ENCODE data around the gene TNFRSF13B.

Gene TNFRSF13B

GRCh38 chr17:16929757-16930520, 42.0 kb downstream of the TNFRSF13B start:
- Histone ChIP-seq H3K27me3 (ENCODE audit: control insufficient read depth, insufficient read depth, low read length) (no peaks in the 10 kb centered on the region), H3K36me3 (ENCODE audit: control insufficient read depth, insufficient read depth, low read length) (no peaks in the 10 kb centered on the region), H3K9ac (ENCODE audit: low read depth, low read length) (no peak overlapping the region), H3K9me3 (ENCODE audit: control insufficient read depth, insufficient read depth, low read length) (no peaks in the 10 kb centered on the region), H3K4me3 (ENCODE audit: low read depth, low read length) (no peak overlapping the region), H3K4me1 (ENCODE audit: control insufficient read depth, insufficient read depth, low read length) (no peaks in the 10 kb centered on the region)

DNA sequence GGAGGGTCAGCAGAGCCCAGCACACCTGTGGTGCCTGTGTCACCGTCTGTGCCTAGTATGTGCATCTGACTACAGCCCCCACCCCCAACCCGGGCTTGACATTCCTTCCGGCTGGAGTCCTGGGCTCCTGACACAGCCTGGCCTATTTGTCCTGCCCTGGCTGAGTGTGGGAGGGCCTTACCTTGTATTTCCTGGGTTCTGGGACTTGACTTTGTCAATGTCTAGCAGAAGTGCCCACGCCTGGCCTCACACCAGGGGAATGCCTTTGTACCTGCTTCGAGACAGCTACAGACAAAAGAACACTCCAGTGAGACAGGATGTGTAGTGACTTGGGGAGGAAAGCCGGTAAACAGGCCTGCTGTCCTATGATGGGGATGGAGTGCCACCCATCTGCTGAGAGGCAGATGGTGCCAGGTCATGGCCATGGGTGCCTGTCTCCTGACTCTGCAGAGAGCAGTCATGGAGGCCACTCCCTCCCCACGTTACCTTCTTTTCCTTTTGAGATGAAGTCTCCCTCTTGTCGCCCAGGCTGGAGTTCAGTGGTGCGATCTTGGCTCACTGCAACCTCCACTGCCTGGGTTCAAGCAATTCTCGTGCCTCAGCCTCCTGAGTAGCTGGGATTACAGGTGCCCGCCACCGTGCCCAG, 42.8 kb downstream of the TNFRSF13B start:
- Histone ChIP-seq H3K27me3 (ENCODE audit: control insufficient read depth, insufficient read depth, low read length) (no peaks in the 10 kb centered on the region), H3K4me3 (ENCODE audit: low read depth, low read length) (no peak overlapping the region), H3K9me3 (ENCODE audit: control insufficient read depth, insufficient read depth, low read length) (no peaks in the 10 kb centered on the region), H3K4me1 (ENCODE audit: control insufficient read depth, insufficient read depth, low read length) (no peaks in the 10 kb centered on the region), H3K9ac (ENCODE audit: low read depth, low read length) (no peak overlapping the region), H3K36me3 (ENCODE audit: control insufficient read depth, insufficient read depth, low read length) (no peaks in the 10 kb centered on the region)

DNA sequence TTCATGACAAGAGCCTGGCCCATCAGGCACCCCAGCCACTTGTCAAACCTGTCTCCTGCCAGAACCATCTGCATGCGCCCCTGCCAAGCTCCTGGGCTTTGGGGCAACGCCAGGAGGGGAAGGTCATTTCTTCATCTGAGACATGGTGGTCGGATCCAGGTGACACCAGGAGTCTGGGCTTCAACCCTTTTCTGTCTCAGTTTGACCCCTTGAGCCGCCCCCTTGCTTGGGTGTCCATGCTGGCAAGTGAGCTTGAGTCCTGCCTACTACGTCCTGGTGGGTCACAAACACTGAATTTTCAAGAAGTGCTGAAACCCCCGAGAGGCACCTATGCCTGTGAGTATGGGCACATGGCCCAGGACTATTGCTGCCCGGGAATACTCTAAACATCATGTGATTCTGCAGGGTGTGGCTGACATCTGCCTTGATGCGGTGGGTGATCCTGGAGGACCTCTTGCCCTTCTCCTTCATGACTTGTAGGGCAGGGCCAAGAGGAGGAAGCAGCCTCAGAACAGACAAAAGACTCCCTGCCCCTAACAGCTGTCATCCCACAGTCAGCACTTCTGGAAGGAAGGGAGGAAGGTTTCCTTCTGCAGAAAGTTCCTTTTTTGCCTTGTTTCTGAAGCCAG, 43.4 kb downstream of the TNFRSF13B start:
- Histone ChIP-seq H3K36me3 (ENCODE audit: control insufficient read depth, insufficient read depth, low read length) (no peaks in the 10 kb centered on the region), H3K27me3 (ENCODE audit: control insufficient read depth, insufficient read depth, low read length) (no peaks in the 10 kb centered on the region), H3K4me1 (ENCODE audit: control insufficient read depth, insufficient read depth, low read length) (no peaks in the 10 kb centered on the region), H3K9me3 (ENCODE audit: control insufficient read depth, insufficient read depth, low read length) (no peaks in the 10 kb centered on the region), H3K9ac (ENCODE audit: low read depth, low read length) (no peak overlapping the region), H3K4me3 (ENCODE audit: low read depth, low read length) (no peak overlapping the region)

DNA sequence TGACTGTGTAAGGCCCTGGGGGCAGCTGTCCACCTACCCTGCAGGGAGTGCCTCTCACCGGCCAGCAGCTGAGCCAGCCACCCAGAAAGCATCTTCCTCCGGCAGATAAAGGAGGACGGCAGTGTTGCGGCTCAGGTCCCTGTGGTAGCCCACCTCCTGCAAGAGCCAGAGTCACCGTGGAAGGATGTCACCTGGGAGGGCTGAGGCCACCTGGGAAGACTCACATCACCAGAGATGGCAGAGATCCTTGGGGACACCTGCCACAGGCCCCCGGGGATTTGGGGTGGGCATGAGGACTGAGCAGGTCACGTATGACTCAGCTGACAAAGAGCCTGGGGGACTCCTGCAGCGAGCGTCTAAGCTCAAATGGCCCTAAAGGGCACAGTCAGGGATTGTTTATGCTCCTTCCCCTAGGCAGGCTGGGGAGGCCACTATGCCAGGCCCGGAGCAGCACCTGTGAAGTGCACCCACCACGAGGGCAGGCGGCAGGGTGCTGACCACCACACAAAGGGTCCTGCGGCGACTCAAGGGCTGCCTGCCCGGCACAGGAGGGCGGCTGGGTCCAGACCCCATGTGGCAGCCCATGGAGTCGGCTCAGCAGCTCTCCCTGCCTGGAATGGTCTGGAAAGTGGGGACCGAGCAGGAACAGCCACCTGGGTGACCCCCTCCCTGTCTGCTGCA, 44.1 kb downstream of the TNFRSF13B start:
- no peaks in the 10 kb centered on the region for H3K4me1 ChIP-seq (ENCODE audit: control insufficient read depth, insufficient read depth, low read length)
- no peaks in the 10 kb centered on the region for H3K27me3 ChIP-seq (ENCODE audit: control insufficient read depth, insufficient read depth, low read length)

DNA sequence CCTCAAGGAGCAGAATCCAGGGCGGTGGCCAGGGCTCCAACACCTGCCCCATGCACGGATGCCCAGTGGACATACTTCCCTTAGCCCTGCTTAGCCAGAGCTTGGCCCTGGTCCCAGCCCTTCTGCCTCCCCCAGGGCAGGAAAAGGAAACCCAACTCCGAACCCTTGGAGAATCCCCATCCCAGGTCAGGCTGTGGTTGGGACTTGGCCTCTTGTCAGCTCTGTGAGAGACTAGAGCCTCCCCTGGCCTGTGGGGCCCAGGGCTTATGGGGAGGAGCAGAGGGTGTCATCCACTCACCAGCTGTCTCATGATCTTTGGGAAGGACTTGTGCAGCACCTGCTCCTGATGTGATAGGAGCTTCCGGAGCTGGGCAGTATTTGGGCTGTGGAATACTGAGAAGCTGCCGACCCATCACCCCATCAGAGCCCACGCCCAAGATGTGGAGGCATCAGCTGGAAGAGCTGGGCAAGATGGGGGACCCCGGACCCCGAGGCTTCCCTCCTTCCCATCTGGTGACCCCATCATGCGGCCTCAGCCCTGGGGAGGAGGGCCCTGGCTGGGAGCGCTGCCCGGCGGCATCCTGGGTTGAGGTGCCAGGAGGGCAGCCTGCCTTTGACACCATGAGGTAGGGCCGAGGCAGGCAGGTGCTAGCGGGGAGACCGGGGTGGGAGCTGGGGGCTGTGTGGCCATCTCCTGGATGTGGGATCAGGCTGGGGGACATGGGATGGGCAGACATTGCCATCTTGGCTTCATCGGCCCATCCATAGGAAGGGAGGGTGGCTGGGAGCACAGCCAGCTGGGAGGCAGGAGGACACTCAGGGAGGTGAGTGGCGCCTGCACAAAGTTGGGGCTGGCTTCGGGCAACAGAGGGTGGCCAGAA, 45.1 kb downstream of the TNFRSF13B start:
- Histone ChIP-seq H3K36me3 (ENCODE audit: control insufficient read depth, insufficient read depth, low read length) (no peaks in the 10 kb centered on the region), H3K4me1 (ENCODE audit: control insufficient read depth, insufficient read depth, low read length) (no peaks in the 10 kb centered on the region), H3K4me3 (ENCODE audit: low read depth, low read length) (no peak overlapping the region), H3K9me3 (ENCODE audit: control insufficient read depth, insufficient read depth, low read length) (no peaks in the 10 kb centered on the region), H3K27me3 (ENCODE audit: control insufficient read depth, insufficient read depth, low read length) (no peaks in the 10 kb centered on the region), H3K9ac (ENCODE audit: low read depth, low read length) (no peak overlapping the region)

More for the DNA sequence above, 44.1 kb downstream of the TNFRSF13B start:
- Histone ChIP-seq H3K36me3 (ENCODE audit: control insufficient read depth, insufficient read depth, low read length) (no peaks in the 10 kb centered on the region), H3K9me3 (ENCODE audit: control insufficient read depth, insufficient read depth, low read length) (no peaks in the 10 kb centered on the region), H3K9ac (ENCODE audit: low read depth, low read length) (no peak overlapping the region), H3K4me3 (ENCODE audit: low read depth, low read length) (no peak overlapping the region)

DNA sequence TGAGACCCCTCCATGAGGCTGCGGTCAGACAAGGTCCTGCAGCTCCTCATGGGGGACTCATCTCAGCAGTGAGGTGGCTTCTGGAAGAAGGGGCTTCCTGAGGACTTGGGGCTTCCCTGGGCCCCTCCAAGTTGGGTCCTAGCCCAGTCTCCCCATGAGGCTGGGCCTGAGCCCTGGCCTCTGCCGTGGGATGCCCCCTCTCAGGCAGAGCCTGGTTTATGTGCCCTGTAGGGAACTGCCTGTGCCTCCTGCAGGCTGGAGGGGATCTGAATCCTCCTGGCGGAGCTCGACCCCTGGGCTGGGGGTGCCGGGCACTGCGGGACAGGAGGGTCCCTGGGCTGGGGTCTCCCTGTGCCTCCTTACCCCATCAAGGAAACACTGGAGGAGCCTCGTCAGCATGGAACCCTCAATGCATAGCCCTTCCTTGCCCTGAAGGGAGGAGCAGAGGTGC, 45.8 kb downstream of the TNFRSF13B start:
- no peaks in the 10 kb centered on the region for H3K4me1 ChIP-seq (ENCODE audit: control insufficient read depth, insufficient read depth, low read length)
- H3K9me3 ChIP-seq (ENCODE audit: control insufficient read depth, insufficient read depth, low read length) = no peaks in the 10 kb centered on the region
- no peak overlapping the region for H3K4me3 ChIP-seq (ENCODE audit: low read depth, low read length)
- no peaks in the 10 kb centered on the region for H3K36me3 ChIP-seq (ENCODE audit: control insufficient read depth, insufficient read depth, low read length)
- H3K27me3 ChIP-seq (ENCODE audit: control insufficient read depth, insufficient read depth, low read length) = no peaks in the 10 kb centered on the region
- no peak overlapping the region for H3K9ac ChIP-seq (ENCODE audit: low read depth, low read length)

DNA sequence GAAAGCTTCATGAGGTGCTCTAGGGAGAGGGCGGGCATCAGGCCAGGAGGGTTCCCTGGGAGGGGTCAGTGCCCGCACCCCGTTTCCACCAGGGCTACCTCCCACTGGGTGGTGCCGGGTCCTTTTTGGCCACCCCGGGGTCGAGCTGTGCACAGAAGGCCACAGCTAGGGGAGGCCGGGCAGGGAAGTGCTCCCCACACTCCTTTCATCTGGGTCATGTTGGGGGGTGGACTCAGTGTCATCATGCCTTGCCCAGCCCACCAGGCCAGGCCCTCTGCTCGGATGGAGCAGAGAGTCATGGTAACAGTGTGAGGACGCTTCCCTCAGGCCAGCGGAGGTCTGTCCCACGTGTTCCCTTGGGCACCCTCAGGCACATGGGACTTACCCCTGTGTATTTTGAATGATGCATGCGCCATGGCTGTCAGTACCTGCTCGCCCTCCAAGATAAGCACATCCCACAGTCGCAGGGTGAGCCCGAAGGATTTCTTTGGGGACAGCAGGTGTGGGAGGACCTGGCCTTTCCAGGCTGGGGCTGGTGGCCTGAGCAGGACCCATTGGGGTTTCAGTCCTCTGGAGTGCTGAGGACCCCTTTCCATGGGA, 46.4 kb downstream of the TNFRSF13B start:
- Histone ChIP-seq H3K4me3 (ENCODE audit: low read depth, low read length) (no peak overlapping the region), H3K9ac (ENCODE audit: low read depth, low read length) (no peak overlapping the region), H3K4me1 (ENCODE audit: control insufficient read depth, insufficient read depth, low read length) (no peaks in the 10 kb centered on the region), H3K27me3 (ENCODE audit: control insufficient read depth, insufficient read depth, low read length) (no peaks in the 10 kb centered on the region), H3K9me3 (ENCODE audit: control insufficient read depth, insufficient read depth, low read length) (no peaks in the 10 kb centered on the region), H3K36me3 (ENCODE audit: control insufficient read depth, insufficient read depth, low read length) (no peaks in the 10 kb centered on the region)

DNA sequence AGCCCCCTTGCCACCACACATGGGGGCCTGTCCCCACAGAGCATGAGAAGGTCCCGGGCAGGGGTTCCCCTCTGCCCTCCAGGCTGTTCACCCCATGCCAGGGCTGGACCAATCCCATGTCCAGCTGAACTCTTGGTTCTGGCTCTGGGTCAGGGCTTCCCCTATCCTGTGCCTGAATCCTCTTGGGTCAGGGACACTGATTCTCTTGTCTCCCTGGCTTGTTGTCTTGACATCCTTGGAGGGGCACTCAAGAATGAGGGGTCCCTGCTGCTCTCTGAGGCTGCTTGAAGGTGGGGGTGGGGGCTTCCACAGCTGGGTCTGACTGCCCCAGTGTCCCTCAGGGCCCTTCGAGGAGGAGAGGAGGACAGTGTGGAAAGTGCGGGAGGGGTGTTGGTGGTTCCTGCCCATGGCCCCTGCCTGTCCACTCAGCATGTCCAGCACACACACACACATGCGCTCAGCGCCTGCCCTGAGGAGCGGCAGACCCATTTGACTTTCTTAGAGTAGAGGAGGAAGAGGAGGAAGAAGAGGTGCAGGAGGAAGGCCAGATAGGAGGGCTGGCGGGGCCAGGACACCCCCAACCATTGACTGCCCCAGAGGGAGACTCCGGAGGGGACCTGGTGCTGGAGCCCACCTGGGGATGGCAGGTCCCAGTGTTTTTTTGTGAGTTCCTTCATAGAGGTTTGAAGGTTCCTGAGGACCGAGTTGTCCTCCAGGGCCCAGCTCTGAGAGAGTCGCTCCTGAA, 47.0 kb downstream of the TNFRSF13B start:
- H3K4me3 ChIP-seq (ENCODE audit: low read depth, low read length) = no peak overlapping the region
- H3K27me3 ChIP-seq (ENCODE audit: control insufficient read depth, insufficient read depth, low read length) = no peaks in the 10 kb centered on the region
- no peaks in the 10 kb centered on the region for H3K4me1 ChIP-seq (ENCODE audit: control insufficient read depth, insufficient read depth, low read length)
- H3K9me3 ChIP-seq (ENCODE audit: control insufficient read depth, insufficient read depth, low read length) = no peaks in the 10 kb centered on the region
- H3K9ac ChIP-seq (ENCODE audit: low read depth, low read length) = no peak overlapping the region
- H3K36me3 ChIP-seq (ENCODE audit: control insufficient read depth, insufficient read depth, low read length) = no peaks in the 10 kb centered on the region

DNA sequence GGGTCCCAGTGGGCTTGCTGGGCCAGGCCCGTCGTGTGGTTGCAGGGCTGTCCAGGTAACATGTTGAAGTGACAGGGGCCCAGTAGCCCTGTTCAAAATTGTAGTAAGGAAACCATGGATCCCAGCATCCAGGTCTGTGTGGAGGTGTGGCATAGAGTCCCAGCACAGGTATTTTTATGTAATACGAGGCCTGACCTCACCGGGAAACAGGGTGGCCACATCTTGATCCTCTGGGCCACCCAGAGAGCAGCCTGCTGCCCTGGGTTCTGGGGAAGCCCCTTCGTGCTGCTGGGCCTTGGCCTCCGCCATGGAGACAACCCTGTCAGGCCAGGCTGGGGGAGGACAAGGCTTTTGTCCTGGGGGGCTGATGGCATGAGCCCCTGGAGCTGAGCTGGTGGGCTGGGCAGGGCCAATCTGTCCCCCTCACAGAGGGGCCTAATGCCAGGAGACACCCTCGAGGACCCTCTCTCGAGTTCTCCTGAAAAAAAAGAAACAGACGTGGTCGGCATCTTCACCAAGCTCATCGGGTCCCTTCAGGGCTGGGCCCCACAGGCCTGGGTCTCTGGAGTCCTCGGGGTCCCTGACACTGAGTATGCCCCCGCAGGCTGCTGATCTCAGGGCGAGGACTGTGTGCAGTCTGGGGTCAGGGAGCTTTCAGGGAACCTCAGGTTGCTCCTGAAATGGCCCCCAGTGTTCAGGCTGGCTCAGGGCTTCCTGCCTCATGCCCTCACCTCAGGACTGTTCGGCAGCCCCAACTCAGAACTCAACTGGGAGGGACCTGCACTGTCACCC, 47.8 kb downstream of the TNFRSF13B start:
- no peaks in the 10 kb centered on the region for H3K27me3 ChIP-seq (ENCODE audit: control insufficient read depth, insufficient read depth, low read length)

More for the DNA sequence above, 47.8 kb downstream of the TNFRSF13B start:
- H3K9me3 ChIP-seq (ENCODE audit: control insufficient read depth, insufficient read depth, low read length) = no peaks in the 10 kb centered on the region
- H3K36me3 ChIP-seq (ENCODE audit: control insufficient read depth, insufficient read depth, low read length) = no peaks in the 10 kb centered on the region
- H3K4me3 ChIP-seq (ENCODE audit: low read depth, low read length) = no peak overlapping the region
- no peaks in the 10 kb centered on the region for H3K4me1 ChIP-seq (ENCODE audit: control insufficient read depth, insufficient read depth, low read length)
- H3K9ac ChIP-seq (ENCODE audit: low read depth, low read length) = no peak overlapping the region

All from iPS-15b (cell line).